HepG2 (cell line): Measurements from ENCODE around the gene ACCS. TPM values are rescaled to one million over a fixed set of nuclear protein-coding genes. Genes with fewer than 3 reads are reported as not detected.

ENCODE experiments used
- ATAC-seq: fragments of 200-7000 bp; cut with Tn5 transposase; 3 replicates; pipeline ENCODE4 v1.9.1; 2020; ENCODE audit warnings: mild to moderate bottlenecking, moderate library complexity
- BruUV-seq: library from RNA; stranded (reverse); fragments of 400-500 nt; replicated peaks from 2 replicates; lab custom pipeline; 2021; lab: Mats Ljungman, UMichigan
- CTCF ChIA-PET: fragments of 300-600 bp; formaldehyde crosslinking; extraction: SDS; loops from one replicate; lab custom pipeline; 2021; ENCODE audit warnings: low total read pairs, inconsistent platforms, low intra/inter-chr PET ratio; lab: Yijun Ruan, JAX
- POLR2A ChIA-PET: fragments of 350-600 bp; sonication (Branson Sonifier 250); formaldehyde crosslinking; loops from one replicate; lab custom pipeline; 2020; ENCODE audit warnings: antibody characterized with exemption, inconsistent platforms; lab: Yijun Ruan, JAX
- DNase-seq: peaks from one replicate; pipeline ENCODE4 v3.0.0-alpha.2; 2015; ENCODE audit warnings: low spot score
- FAIRE-seq: peaks from 3 replicates; lab custom pipeline; 2011; peaks lifted over from hg19 to GRCh38; lab: Jason Lieb, UNC
- H2AFZ ChIP-seq: one replicate; pipeline ENCODE4 v1.6.1; 2011; ENCODE audit warnings: low read length, inconsistent platforms
- H3K27ac ChIP-seq: fragments of 300-600 bp; 3 replicates; pipeline ENCODE4 v1.8.0; 2011; ENCODE audit warnings: mixed run types, mild to moderate bottlenecking, mixed read lengths, low read length, inconsistent platforms; ENCODE audit not compliant: insufficient read depth; ENCODE audit errors: extremely low read length
- H3K27me3 ChIP-seq, 2 experiments: fragments of 200-600 bp in 1 of 2; 2 replicates in 1 of 2; 3 replicates in 1 of 2; pipeline versions ENCODE4 v1.6.0 to v1.8.0; 2011; ENCODE audit warnings: low read length in 2 of 2, mild to moderate bottlenecking in 2 of 2, moderate library complexity in 2 of 2, inconsistent platforms in 1 of 2; ENCODE audit not compliant: insufficient read depth in 2 of 2, control insufficient read depth in 1 of 2
- H3K36me3 ChIP-seq, 2 experiments: fragments of 200-600 bp in 1 of 2; replicated peaks in 1 of 2; 2 replicates in 1 of 2; 3 replicates in 1 of 2; pipeline versions ENCODE4 v1.5.1 to v1.8.0; 2011; ENCODE audit warnings: low read length in 2 of 2, inconsistent platforms in 1 of 2; ENCODE audit not compliant: insufficient read depth in 2 of 2, control insufficient read depth in 1 of 2
- H3K4me1 ChIP-seq: 2 replicates; pipeline ENCODE4 v1.5.1; 2012; ENCODE audit warnings: low read length, inconsistent platforms; ENCODE audit not compliant: insufficient read depth
- H3K4me2 ChIP-seq: 2 replicates; pipeline ENCODE4 v1.6.0; 2011; ENCODE audit warnings: low read depth, low read length, inconsistent platforms
- H3K4me3 ChIP-seq, 3 experiments: fragments of 200-600 bp in 1 of 3; sonication (generic), shearing (Covaris generic) in 1 of 3; replicated peaks in 1 of 3; 2 replicates each; pipeline ENCODE4 v1.5.1; 2011 to 2016; ENCODE audit warnings: low read length in 3 of 3, inconsistent platforms in 2 of 3, low read depth in 2 of 3, mild to moderate bottlenecking in 2 of 3, control low read depth in 1 of 3, mixed read lengths in 1 of 3; ENCODE audit not compliant: insufficient read depth in 1 of 3
- H3K79me2 ChIP-seq: one replicate; pipeline ENCODE4 v1.6.1; 2011; ENCODE audit warnings: low read length, inconsistent platforms; ENCODE audit not compliant: insufficient read depth
- H3K9ac ChIP-seq: 2 replicates; pipeline ENCODE4 v1.6.0; 2011; ENCODE audit warnings: mild to moderate bottlenecking, low read depth, low read length, inconsistent platforms; ENCODE audit not compliant: insufficient read depth
- H3K9me3 ChIP-seq: 2 replicates; pipeline ENCODE4 v1.5.1; 2012; ENCODE audit warnings: mild to moderate bottlenecking, low read length
- H4K20me1 ChIP-seq: 2 replicates; pipeline ENCODE4 v1.6.0; 2011; ENCODE audit warnings: inconsistent platforms, mild to moderate bottlenecking, low read length, moderate library complexity; ENCODE audit not compliant: insufficient read depth
- CEBPB ChIP-seq: IDR thresholded peaks from 2 replicates; pipeline ENCODE4 v1.6.1; 2011; ENCODE audit warnings: low read depth, low read length, improper control_type of control experiment, borderline replicate concordance
- DMAP1 ChIP-seq: IDR thresholded peaks from 2 replicates; pipeline ENCODE4 v1.6.1; 2016
- FOXJ3 ChIP-seq: sonication (generic); formaldehyde crosslinking; IDR thresholded peaks from 2 replicates; pipeline ENCODE4 v1.4.0; 2020; ENCODE audit warnings: missing genetic modification reagents, mild to moderate bottlenecking, borderline replicate concordance
- KDM2A ChIP-seq: sonication (generic); formaldehyde crosslinking; IDR thresholded peaks from 2 replicates; pipeline ENCODE4 v1.4.0; 2020; ENCODE audit warnings: low read depth, missing genetic modification reagents, borderline replicate concordance
- RELA ChIP-seq: sonication (generic); formaldehyde crosslinking; IDR thresholded peaks from 2 replicates; pipeline ENCODE4 v1.4.0; 2020; ENCODE audit warnings: missing genetic modification reagents
- ZNF350 ChIP-seq: sonication (generic); formaldehyde crosslinking; IDR thresholded peaks from 2 replicates; pipeline ENCODE4 v1.4.0; 2020; ENCODE audit warnings: mild to moderate bottlenecking, low read depth, missing genetic modification reagents, borderline replicate concordance
- ZNF441 ChIP-seq: sonication (generic); formaldehyde crosslinking; IDR thresholded peaks from 2 replicates; pipeline ENCODE4 v1.7.0; 2021; ENCODE audit warnings: missing genetic modification reagents, borderline replicate concordance
- WGBS: methylation state at CpG from one replicate; pipeline ENCODE4 v1.1.6; 2017; ENCODE audit warnings: low lambda C conversion rate; 5-methylcytosine and 5-hydroxymethylcytosine counted together
- in situ Hi-C: cut with HindIII; loops from 2 replicates; pipeline ENCODE4 v1.10.0; 2017; ENCODE audit warnings: low pct_unique_long_range_greater_than_20kb; ENCODE audit not compliant: extremely low pct_ligation_motif_present
- intact Hi-C: fragments of 100-400 bp; cut with micrococcal nuclease; formaldehyde crosslinking; loops from one replicate; pipeline ENCODE4 v1.10.0; 2022; ENCODE audit not compliant: unreplicated experiment
- polyA plus RNA-seq, 8 experiments: library from polyadenylated mRNA; depleted of rRNA in 3 of 8; stranded (reverse) in 7 of 8; unstranded in 1 of 8; fragments of >200 nt; fragmentation: Illumina TruSeq in 4 of 8; extraction: Trizol in 4 of 8; gene quantifications; 2 replicates each; pipeline versions ENCODE4 v1.2.1 to v1.2.3, GENCODE V29; 2011 to 2016; ENCODE audit warnings: low read depth in 4 of 8, missing spikeins in 1 of 8, mixed read lengths in 1 of 8; ENCODE audit not compliant: insufficient read depth in 1 of 8
- total RNA-seq, 5 experiments: library from RNA; depleted of rRNA; stranded (reverse); fragments of >200 nt; fragmentation: Illumina TruSeq; extraction: Trizol; gene quantifications; 2 replicates each; pipeline ENCODE4 v1.2.3, GENCODE V29; 2016; ENCODE audit warnings: low read depth in 1 of 5
- TF ChIP-seq, protein P1 (sequence below): IDR thresholded peaks from 2 replicates; pipeline ENCODE4 v1.6.1; 2018; ENCODE audit warnings: missing genetic modification reagents
- TF ChIP-seq, protein P2 (sequence below): sonication (generic); formaldehyde crosslinking; IDR thresholded peaks from 2 replicates; pipeline ENCODE4 v1.5.0; 2020; ENCODE audit warnings: mild to moderate bottlenecking, missing genetic modification reagents
- TF ChIP-seq, protein P3 (sequence below): IDR thresholded peaks from 2 replicates; pipeline ENCODE4 v1.6.1; 2016; ENCODE audit warnings: low read depth
- TF ChIP-seq, protein P4 (sequence below): sonication (generic); formaldehyde crosslinking; IDR thresholded peaks from 2 replicates; pipeline ENCODE4 v1.8.0; 2022; ENCODE audit warnings: missing genetic modification reagents, mild to moderate bottlenecking, moderate library complexity, borderline replicate concordance
- TF ChIP-seq, protein P5 (sequence below): sonication (generic); formaldehyde crosslinking; IDR thresholded peaks from 2 replicates; pipeline ENCODE4 v1.4.0; 2020; ENCODE audit warnings: missing genetic modification reagents, borderline replicate concordance

Gene ACCS
- total and polyA plus RNA-seq, 2 of the 13 experiments (the other 11 are each of a cell fraction or from before 2014, with no cell fraction given), result 0.55 to 0.59 TPM

DNA sequence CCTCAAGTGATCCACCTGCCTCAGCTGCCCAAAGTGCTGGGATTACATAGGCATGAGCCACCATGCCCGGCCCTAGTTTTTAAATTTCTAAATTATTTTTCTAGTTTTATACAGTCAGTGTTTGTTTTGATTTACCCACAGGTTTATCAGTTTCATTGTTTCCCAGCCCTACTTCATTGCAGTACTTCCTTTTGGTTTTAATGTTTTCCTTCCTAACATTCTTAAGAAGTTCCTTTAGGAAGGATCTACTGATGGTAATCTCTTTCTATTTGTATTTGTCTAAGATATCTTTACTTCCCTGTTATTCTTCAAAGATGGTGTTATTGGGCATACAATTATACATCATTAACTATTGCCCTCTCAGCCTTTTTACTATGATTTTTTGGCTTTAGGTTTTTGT lies 24.5 kb downstream of the ACCS start:
- no peak overlapping the region for H3K27ac ChIP-seq
- no peak overlapping the region for H3K4me3 ChIP-seq
- H3K9ac ChIP-seq, result no peak overlapping the region
- 0% methylated on average over 1 of the region's 1 CpG for WGBS
- H2AFZ ChIP-seq, result no peak overlapping the region
- no peaks in the 10 kb centered on the region for H3K9me3 ChIP-seq
- no peaks in the 10 kb centered on the region for H3K36me3 ChIP-seq
- no peaks in the 10 kb centered on the region for H3K79me2 ChIP-seq
- H3K4me2 ChIP-seq, result no peak overlapping the region
- in situ Hi-C loops (loop anchor here (10.0 kb wide), 1 partner anchor 444 kb away; no protein-coding TSS in a partner anchor), intact Hi-C loops (no loop called here)
- BruUV-seq, result no TSS peak
- TF ChIP-seq, protein P1, sequence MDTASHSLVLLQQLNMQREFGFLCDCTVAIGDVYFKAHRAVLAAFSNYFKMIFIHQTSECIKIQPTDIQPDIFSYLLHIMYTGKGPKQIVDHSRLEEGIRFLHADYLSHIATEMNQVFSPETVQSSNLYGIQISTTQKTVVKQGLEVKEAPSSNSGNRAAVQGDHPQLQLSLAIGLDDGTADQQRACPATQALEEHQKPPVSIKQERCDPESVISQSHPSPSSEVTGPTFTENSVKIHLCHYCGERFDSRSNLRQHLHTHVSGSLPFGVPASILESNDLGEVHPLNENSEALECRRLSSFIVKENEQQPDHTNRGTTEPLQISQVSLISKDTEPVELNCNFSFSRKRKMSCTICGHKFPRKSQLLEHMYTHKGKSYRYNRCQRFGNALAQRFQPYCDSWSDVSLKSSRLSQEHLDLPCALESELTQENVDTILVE (CRISPR knock-in tag), result no peak
- TF ChIP-seq, protein P2, sequence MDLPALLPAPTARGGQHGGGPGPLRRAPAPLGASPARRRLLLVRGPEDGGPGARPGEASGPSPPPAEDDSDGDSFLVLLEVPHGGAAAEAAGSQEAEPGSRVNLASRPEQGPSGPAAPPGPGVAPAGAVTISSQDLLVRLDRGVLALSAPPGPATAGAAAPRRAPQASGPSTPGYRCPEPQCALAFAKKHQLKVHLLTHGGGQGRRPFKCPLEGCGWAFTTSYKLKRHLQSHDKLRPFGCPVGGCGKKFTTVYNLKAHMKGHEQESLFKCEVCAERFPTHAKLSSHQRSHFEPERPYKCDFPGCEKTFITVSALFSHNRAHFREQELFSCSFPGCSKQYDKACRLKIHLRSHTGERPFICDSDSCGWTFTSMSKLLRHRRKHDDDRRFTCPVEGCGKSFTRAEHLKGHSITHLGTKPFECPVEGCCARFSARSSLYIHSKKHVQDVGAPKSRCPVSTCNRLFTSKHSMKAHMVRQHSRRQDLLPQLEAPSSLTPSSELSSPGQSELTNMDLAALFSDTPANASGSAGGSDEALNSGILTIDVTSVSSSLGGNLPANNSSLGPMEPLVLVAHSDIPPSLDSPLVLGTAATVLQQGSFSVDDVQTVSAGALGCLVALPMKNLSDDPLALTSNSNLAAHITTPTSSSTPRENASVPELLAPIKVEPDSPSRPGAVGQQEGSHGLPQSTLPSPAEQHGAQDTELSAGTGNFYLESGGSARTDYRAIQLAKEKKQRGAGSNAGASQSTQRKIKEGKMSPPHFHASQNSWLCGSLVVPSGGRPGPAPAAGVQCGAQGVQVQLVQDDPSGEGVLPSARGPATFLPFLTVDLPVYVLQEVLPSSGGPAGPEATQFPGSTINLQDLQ (CRISPR knock-in tag), result no peak
- TF ChIP-seq, protein P3, sequence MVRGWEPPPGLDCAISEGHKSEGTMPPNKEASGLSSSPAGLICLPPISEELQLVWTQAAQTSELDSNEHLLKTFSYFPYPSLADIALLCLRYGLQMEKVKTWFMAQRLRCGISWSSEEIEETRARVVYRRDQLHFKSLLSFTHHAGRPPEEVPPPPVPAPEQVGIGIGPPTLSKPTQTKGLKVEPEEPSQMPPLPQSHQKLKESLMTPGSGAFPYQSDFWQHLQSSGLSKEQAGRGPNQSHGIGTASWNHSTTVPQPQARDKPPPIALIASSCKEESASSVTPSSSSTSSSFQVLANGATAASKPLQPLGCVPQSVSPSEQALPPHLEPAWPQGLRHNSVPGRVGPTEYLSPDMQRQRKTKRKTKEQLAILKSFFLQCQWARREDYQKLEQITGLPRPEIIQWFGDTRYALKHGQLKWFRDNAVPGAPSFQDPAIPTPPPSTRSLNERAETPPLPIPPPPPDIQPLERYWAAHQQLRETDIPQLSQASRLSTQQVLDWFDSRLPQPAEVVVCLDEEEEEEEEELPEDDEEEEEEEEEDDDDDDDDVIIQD (CRISPR knock-in tag), result no peak
- no peak for TF ChIP-seq ZNF350 (CRISPR knock-in tag)
- TF ChIP-seq, protein P4, sequence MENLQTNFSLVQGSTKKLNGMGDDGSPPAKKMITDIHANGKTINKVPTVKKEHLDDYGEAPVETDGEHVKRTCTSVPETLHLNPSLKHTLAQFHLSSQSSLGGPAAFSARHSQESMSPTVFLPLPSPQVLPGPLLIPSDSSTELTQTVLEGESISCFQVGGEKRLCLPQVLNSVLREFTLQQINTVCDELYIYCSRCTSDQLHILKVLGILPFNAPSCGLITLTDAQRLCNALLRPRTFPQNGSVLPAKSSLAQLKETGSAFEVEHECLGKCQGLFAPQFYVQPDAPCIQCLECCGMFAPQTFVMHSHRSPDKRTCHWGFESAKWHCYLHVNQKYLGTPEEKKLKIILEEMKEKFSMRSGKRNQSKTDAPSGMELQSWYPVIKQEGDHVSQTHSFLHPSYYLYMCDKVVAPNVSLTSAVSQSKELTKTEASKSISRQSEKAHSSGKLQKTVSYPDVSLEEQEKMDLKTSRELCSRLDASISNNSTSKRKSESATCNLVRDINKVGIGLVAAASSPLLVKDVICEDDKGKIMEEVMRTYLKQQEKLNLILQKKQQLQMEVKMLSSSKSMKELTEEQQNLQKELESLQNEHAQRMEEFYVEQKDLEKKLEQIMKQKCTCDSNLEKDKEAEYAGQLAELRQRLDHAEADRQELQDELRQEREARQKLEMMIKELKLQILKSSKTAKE (CRISPR knock-in tag), result no peak
- TF ChIP-seq ZNF441 (CRISPR knock-in tag), result no peak
- TF ChIP-seq, protein P5, sequence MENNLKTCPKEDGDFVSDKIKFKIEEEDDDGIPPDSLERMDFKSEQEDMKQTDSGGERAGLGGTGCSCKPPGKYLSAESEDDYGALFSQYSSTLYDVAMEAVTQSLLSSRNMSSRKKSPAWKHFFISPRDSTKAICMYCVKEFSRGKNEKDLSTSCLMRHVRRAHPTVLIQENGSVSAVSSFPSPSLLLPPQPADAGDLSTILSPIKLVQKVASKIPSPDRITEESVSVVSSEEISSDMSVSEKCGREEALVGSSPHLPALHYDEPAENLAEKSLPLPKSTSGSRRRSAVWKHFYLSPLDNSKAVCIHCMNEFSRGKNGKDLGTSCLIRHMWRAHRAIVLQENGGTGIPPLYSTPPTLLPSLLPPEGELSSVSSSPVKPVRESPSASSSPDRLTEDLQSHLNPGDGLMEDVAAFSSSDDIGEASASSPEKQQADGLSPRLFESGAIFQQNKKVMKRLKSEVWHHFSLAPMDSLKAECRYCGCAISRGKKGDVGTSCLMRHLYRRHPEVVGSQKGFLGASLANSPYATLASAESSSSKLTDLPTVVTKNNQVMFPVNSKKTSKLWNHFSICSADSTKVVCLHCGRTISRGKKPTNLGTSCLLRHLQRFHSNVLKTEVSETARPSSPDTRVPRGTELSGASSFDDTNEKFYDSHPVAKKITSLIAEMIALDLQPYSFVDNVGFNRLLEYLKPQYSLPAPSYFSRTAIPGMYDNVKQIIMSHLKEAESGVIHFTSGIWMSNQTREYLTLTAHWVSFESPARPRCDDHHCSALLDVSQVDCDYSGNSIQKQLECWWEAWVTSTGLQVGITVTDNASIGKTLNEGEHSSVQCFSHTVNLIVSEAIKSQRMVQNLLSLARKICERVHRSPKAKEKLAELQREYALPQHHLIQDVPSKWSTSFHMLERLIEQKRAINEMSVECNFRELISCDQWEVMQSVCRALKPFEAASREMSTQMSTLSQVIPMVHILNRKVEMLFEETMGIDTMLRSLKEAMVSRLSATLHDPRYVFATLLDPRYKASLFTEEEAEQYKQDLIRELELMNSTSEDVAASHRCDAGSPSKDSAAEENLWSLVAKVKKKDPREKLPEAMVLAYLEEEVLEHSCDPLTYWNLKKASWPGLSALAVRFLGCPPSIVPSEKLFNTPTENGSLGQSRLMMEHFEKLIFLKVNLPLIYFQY (CRISPR knock-in tag), result no peak
- TF ChIP-seq CEBPB, result no peak
- TF ChIP-seq DMAP1 (CRISPR knock-in tag), result no peak
- TF ChIP-seq KDM2A, result no peak
- no peak for TF ChIP-seq FOXJ3
- no peak for TF ChIP-seq RELA (CRISPR knock-in tag)
- H4K20me1 ChIP-seq, result no peaks in the 10 kb centered on the region
- DNase-seq (no peak), ATAC-seq (no peak), FAIRE-seq (no peak)
- ChIA-PET POLR2A (no interaction called here), CTCF (no interaction called here)
- H3K27me3 ChIP-seq, result no peaks in the 10 kb centered on the region
- peaks cover 10% of the 10 kb centered on the region for H3K4me1 ChIP-seq
